Upper lobe of left lung (tissue), 4 donors: ENCODE measurements around the gene ITGA2.
A peak's percentile ranks its signal among the peaks of the same experiment; 100 is the strongest.

ENCODE experiments used
- CTCF ChIP-seq, 6 experiments: fragments of 450-650 bp in 4 of 6; fragments of 200-600 bp in 2 of 6; sonication (generic) in 2 of 6; IDR thresholded peaks; one replicate each; pipeline ENCODE4 v1.5.1; 2016 to 2019; ENCODE audit warnings: antibody characterized with exemption in 6 of 6
- EP300 ChIP-seq, 4 donors: sonication (generic); formaldehyde crosslinking; IDR thresholded peaks; one replicate each; pipeline ENCODE4 v1.5.1; 2017; ENCODE audit warnings: antibody characterized with exemption in 4 of 4, control low read depth in 2 of 4
- POLR2A ChIP-seq, 4 donors: fragments of 450-650 bp; IDR thresholded peaks; one replicate each; pipeline ENCODE4 v1.5.1; 2016 to 2017; ENCODE audit warnings: antibody characterized with exemption in 4 of 4, mild to moderate bottlenecking in 2 of 4
- POLR2AphosphoS5 ChIP-seq, 2 donors: sonication (generic); formaldehyde crosslinking; IDR thresholded peaks; one replicate each; pipeline ENCODE4 v1.5.1; 2017; ENCODE audit warnings: antibody characterized with exemption in 2 of 2

GRCh38 chr5:53031695-53032096 lies 42.5 kb downstream of the ITGA2 start:
- TF ChIP-seq CTCF (IDR thresholded peaks at IDR 0.05): no peak
- TF ChIP-seq POLR2A (IDR thresholded peaks at IDR 0.05): no peak
- TF ChIP-seq POLR2AphosphoS5 (IDR thresholded peaks at IDR 0.05): peak; percentile 57 to 81
- peak in 2 of 4 donors; percentile 31 to 73 for TF ChIP-seq EP300 (IDR thresholded peaks at IDR 0.05)
